Liver (tissue), 3 donors: ENCODE data around the gene ADAMTS3.

Source experiments
- ATF3 ChIP-seq: IDR thresholded peaks from 2 replicates; pipeline ENCODE4 v1.6.1; 2016; ENCODE audit warnings: antibody characterized with exemption
- EGR1 ChIP-seq, 2 donors: IDR thresholded peaks; 2 replicates each; pipeline ENCODE4 v1.6.1; 2016 to 2018; ENCODE audit warnings: antibody characterized with exemption in 2 of 2, low read depth in 2 of 2
- FOXA1 ChIP-seq: IDR thresholded peaks from 2 replicates; pipeline ENCODE4 v1.6.1; 2016; ENCODE audit warnings: antibody characterized with exemption
- FOXA2 ChIP-seq: IDR thresholded peaks from 2 replicates; pipeline ENCODE4 v1.6.1; 2016; ENCODE audit warnings: antibody characterized with exemption
- GABPA ChIP-seq, 2 donors: IDR thresholded peaks in 1 of 2; conservative IDR thresholded peaks in 1 of 2; 2 replicates each; pipeline ENCODE4 v1.6.1; 2016; ENCODE audit warnings: antibody characterized with exemption in 2 of 2, mild to moderate bottlenecking in 1 of 2, moderate library complexity in 1 of 2
- JUND ChIP-seq, 2 donors: IDR thresholded peaks; 2 replicates each; pipeline ENCODE4 v1.6.1; 2016; ENCODE audit warnings: antibody characterized with exemption in 2 of 2
- NR2F2 ChIP-seq: IDR thresholded peaks from 2 replicates; pipeline ENCODE4 v1.6.1; 2016; ENCODE audit warnings: antibody characterized with exemption
- RAD21 ChIP-seq, 2 donors: IDR thresholded peaks; 2 replicates each; pipeline ENCODE4 v1.6.1; 2016; ENCODE audit warnings: antibody characterized with exemption in 2 of 2, mild to moderate bottlenecking in 2 of 2
- SP1 ChIP-seq: IDR thresholded peaks from 2 replicates; pipeline ENCODE4 v1.6.1; 2018; ENCODE audit warnings: antibody characterized with exemption, mild to moderate bottlenecking
- TAF1 ChIP-seq: conservative IDR thresholded peaks from 2 replicates; pipeline ENCODE4 v1.6.1; 2016; ENCODE audit warnings: antibody characterized with exemption, mild to moderate bottlenecking
- ZBTB33 ChIP-seq: IDR thresholded peaks from 2 replicates; pipeline ENCODE4 v1.6.1; 2016; ENCODE audit warnings: antibody characterized with exemption
- TF ChIP-seq, protein P1 (sequence below): IDR thresholded peaks from 2 replicates; pipeline ENCODE4 v1.6.1; 2016; ENCODE audit warnings: antibody characterized with exemption, mild to moderate bottlenecking
- TF ChIP-seq, protein P2 (sequence below): fragments of 150-350 bp; IDR thresholded peaks from 2 replicates; pipeline ENCODE4 v1.5.1; 2017; ENCODE audit warnings: improper control_type of control experiment, low read depth, low read length; ENCODE audit not compliant: missing input control
- donor health status: healthy.
- donor health status: healthy.

DNA sequence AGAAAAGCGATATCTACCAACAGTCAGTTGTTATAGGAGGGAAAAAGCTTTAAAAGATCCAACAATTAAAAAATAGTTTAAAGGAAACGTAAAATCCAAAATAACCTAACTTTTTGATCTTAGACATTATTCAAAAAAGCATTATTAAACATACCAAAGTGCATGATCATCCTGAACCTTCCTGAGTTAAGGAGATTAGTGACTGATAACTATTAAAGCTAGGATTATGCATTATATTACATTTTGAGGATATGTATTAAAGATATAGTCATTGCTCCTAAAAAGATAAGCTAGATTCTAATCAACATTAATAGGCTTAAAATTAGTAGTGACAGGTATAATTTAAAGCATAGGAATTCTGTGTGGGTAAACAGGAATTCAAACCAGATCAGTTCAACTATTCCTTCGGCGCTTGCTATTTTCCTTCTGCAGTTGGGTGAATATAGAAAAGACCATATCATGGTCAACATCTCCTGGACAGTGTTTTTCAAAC, 139.6 kb downstream of the ADAMTS3 start:
- TF ChIP-seq, protein P1, sequence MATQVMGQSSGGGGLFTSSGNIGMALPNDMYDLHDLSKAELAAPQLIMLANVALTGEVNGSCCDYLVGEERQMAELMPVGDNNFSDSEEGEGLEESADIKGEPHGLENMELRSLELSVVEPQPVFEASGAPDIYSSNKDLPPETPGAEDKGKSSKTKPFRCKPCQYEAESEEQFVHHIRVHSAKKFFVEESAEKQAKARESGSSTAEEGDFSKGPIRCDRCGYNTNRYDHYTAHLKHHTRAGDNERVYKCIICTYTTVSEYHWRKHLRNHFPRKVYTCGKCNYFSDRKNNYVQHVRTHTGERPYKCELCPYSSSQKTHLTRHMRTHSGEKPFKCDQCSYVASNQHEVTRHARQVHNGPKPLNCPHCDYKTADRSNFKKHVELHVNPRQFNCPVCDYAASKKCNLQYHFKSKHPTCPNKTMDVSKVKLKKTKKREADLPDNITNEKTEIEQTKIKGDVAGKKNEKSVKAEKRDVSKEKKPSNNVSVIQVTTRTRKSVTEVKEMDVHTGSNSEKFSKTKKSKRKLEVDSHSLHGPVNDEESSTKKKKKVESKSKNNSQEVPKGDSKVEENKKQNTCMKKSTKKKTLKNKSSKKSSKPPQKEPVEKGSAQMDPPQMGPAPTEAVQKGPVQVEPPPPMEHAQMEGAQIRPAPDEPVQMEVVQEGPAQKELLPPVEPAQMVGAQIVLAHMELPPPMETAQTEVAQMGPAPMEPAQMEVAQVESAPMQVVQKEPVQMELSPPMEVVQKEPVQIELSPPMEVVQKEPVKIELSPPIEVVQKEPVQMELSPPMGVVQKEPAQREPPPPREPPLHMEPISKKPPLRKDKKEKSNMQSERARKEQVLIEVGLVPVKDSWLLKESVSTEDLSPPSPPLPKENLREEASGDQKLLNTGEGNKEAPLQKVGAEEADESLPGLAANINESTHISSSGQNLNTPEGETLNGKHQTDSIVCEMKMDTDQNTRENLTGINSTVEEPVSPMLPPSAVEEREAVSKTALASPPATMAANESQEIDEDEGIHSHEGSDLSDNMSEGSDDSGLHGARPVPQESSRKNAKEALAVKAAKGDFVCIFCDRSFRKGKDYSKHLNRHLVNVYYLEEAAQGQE, result no peak
- TF ChIP-seq, protein P2, sequence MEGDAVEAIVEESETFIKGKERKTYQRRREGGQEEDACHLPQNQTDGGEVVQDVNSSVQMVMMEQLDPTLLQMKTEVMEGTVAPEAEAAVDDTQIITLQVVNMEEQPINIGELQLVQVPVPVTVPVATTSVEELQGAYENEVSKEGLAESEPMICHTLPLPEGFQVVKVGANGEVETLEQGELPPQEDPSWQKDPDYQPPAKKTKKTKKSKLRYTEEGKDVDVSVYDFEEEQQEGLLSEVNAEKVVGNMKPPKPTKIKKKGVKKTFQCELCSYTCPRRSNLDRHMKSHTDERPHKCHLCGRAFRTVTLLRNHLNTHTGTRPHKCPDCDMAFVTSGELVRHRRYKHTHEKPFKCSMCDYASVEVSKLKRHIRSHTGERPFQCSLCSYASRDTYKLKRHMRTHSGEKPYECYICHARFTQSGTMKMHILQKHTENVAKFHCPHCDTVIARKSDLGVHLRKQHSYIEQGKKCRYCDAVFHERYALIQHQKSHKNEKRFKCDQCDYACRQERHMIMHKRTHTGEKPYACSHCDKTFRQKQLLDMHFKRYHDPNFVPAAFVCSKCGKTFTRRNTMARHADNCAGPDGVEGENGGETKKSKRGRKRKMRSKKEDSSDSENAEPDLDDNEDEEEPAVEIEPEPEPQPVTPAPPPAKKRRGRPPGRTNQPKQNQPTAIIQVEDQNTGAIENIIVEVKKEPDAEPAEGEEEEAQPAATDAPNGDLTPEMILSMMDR, result no peak
- TF ChIP-seq EGR1 (IDR thresholded peaks at IDR 0.05; ENCODE audit: low read depth in 2 of 2), result no peak
- no peak for TF ChIP-seq ATF3
- no peak for TF ChIP-seq TAF1
- TF ChIP-seq JUND (IDR thresholded peaks at IDR 0.05), result no peak
- TF ChIP-seq GABPA (IDR thresholded peaks at IDR 0.05 in 1 of 2, conservative IDR thresholded peaks at IDR 0.05 in 1 of 2), result no peak
- no peak for TF ChIP-seq ZBTB33
- TF ChIP-seq FOXA1, result no peak
- TF ChIP-seq RAD21 (IDR thresholded peaks at IDR 0.05), result no peak
- TF ChIP-seq FOXA2, result no peak
- TF ChIP-seq NR2F2, result no peak
- TF ChIP-seq SP1, result no peak
